Endothelial cell of umbilical vein (primary cell): Measurements from ENCODE around the gene MTX1. TPM values are rescaled to one million over a fixed set of nuclear protein-coding genes. Genes with fewer than 3 reads are reported as not detected.
A peak's percentile ranks its signal among the peaks of the same experiment; 100 is the strongest.

ENCODE experiments used
- BruUV-seq: library from RNA; stranded (reverse); fragments of 400-500 nt; replicated peaks from 2 replicates; lab custom pipeline; 2021; lab: Mats Ljungman, UMichigan
- CTCF ChIA-PET: fragments of 300-600, 350-600 bp; sonication (Branson Sonifier 250); formaldehyde crosslinking; loops from one replicate; lab custom pipeline; 2021; ENCODE audit warnings: antibody characterized with exemption, inconsistent platforms; lab: Charles Lee
- POLR2A ChIA-PET: fragments of 300-600, 350-600 bp; sonication (Branson Sonifier 250); formaldehyde crosslinking; loops from one replicate; lab custom pipeline; 2021; ENCODE audit warnings: antibody characterized with exemption, inconsistent platforms; lab: Charles Lee
- DNase-seq: peaks from one replicate; pipeline ENCODE4 v3.0.0-alpha.2; 2011; ENCODE audit warnings: low read depth, low spot score
- FAIRE-seq: peaks from 2 replicates; lab custom pipeline; 2011; peaks lifted over from hg19 to GRCh38; lab: Jason Lieb, UNC
- H2AFZ ChIP-seq: 2 replicates; pipeline ENCODE4 v1.6.0; 2012; ENCODE audit warnings: low read depth, low read length, control low read depth, inconsistent platforms
- H3K27ac ChIP-seq: 2 replicates; pipeline ENCODE4 v1.5.1; 2011; ENCODE audit warnings: low read depth, mild to moderate bottlenecking, control low read depth, low read length, moderate library complexity; ENCODE audit not compliant: insufficient read depth
- H3K27me3 ChIP-seq, 2 experiments: 2 replicates each; pipeline versions ENCODE4 v1.6.0 to v1.6.1; 2011; ENCODE audit warnings: low read length in 2 of 2, mixed read lengths in 1 of 2; ENCODE audit not compliant: control insufficient read depth in 2 of 2, insufficient read depth in 2 of 2
- H3K36me3 ChIP-seq, 2 experiments: 2 replicates in 1 of 2; 3 replicates in 1 of 2; pipeline ENCODE4 v1.5.1; 2011; ENCODE audit warnings: low read length in 2 of 2, mild to moderate bottlenecking in 1 of 2, moderate library complexity in 1 of 2; ENCODE audit not compliant: control insufficient read depth in 2 of 2, insufficient read depth in 2 of 2; ENCODE audit errors: extremely low read depth in 1 of 2
- H3K4me1 ChIP-seq: 3 replicates; pipeline ENCODE4 v1.5.1; 2011; ENCODE audit warnings: mild to moderate bottlenecking, low read length; ENCODE audit not compliant: control insufficient read depth, insufficient read depth; ENCODE audit errors: extremely low read depth
- H3K4me2 ChIP-seq: 2 replicates; pipeline ENCODE4 v1.6.1; 2011; ENCODE audit warnings: low read length, control low read depth, mixed read lengths; ENCODE audit not compliant: insufficient read depth
- H3K4me3 ChIP-seq, 3 experiments: fragments of 200-600 bp in 1 of 3; sonication (generic), shearing (Covaris generic) in 1 of 3; replicated peaks in 1 of 3; 2 replicates each; pipeline ENCODE4 v1.5.1; 2011 to 2016; ENCODE audit warnings: control low read depth in 3 of 3, low read length in 3 of 3, mild to moderate bottlenecking in 2 of 3, inconsistent platforms in 1 of 3, low read depth in 1 of 3, moderate library complexity in 1 of 3; ENCODE audit not compliant: insufficient read depth in 1 of 3
- H3K79me2 ChIP-seq: 2 replicates; pipeline ENCODE4 v1.6.0; 2012; ENCODE audit warnings: low read length, inconsistent platforms; ENCODE audit not compliant: control insufficient read depth, insufficient read depth
- H3K9ac ChIP-seq: replicated peaks from 2 replicates; pipeline ENCODE3; 2011; ENCODE audit warnings: low read length, control low read depth; ENCODE audit not compliant: insufficient read depth; ENCODE audit errors: extremely low read depth
- H3K9me1 ChIP-seq: replicated peaks from 3 replicates; pipeline ENCODE4 v1.6.0; 2011; ENCODE audit warnings: mild to moderate bottlenecking, low read length; ENCODE audit not compliant: control insufficient read depth, insufficient read depth; ENCODE audit errors: extremely low read depth
- H3K9me3 ChIP-seq: replicated peaks from 2 replicates; pipeline ENCODE4 v1.5.1; 2012; ENCODE audit warnings: low read length, inconsistent platforms; ENCODE audit not compliant: control insufficient read depth, insufficient read depth
- H4K20me1 ChIP-seq: replicated peaks from 2 replicates; pipeline ENCODE3; 2011; ENCODE audit warnings: mild to moderate bottlenecking, low read length; ENCODE audit not compliant: control insufficient read depth, insufficient read depth; ENCODE audit errors: extremely low read depth
- CTCF ChIP-seq, 2 donors: IDR thresholded peaks; 1 replicate in 1 of 2; 2 replicates in 1 of 2; pipeline ENCODE4 v1.5.1; 2011; ENCODE audit warnings: low read length in 2 of 2, mild to moderate bottlenecking in 2 of 2, moderate library complexity in 2 of 2, control low read depth in 1 of 2, inconsistent platforms in 1 of 2, low read depth in 1 of 2; ENCODE audit not compliant: insufficient read depth in 1 of 2; ENCODE audit errors: extremely low read depth in 1 of 2
- EZH2 ChIP-seq: IDR thresholded peaks from 2 replicates; pipeline ENCODE4 v1.6.1; 2012; ENCODE audit warnings: borderline replicate concordance, low read depth, mild to moderate bottlenecking, moderate library complexity, low read length, inconsistent platforms; ENCODE audit not compliant: severe bottlenecking
- FOS ChIP-seq: IDR thresholded peaks from 2 replicates; pipeline ENCODE4 v1.6.1; 2011; ENCODE audit warnings: mild to moderate bottlenecking, low read length, moderate library complexity, borderline replicate concordance; ENCODE audit not compliant: insufficient read depth
- GATA2 ChIP-seq: IDR thresholded peaks from 2 replicates; pipeline ENCODE4 v1.7.0; 2011; ENCODE audit warnings: low read depth, mild to moderate bottlenecking, moderate library complexity, mixed read lengths, low read length; ENCODE audit not compliant: insufficient read length, insufficient read depth
- JUN ChIP-seq: IDR thresholded peaks from 2 replicates; pipeline ENCODE4 v1.6.1; 2011; ENCODE audit warnings: borderline replicate concordance, low read depth; ENCODE audit not compliant: insufficient read length, insufficient read depth
- MAX ChIP-seq: IDR thresholded peaks from 2 replicates; pipeline ENCODE4 v1.6.1; 2011; ENCODE audit not compliant: insufficient read depth, insufficient read length
- MYC ChIP-seq: IDR thresholded peaks from one replicate; pipeline ENCODE4 v1.6.1; 2011; ENCODE audit warnings: mild to moderate bottlenecking, low read depth, low read length
- POLR2A ChIP-seq: IDR thresholded peaks from 2 replicates; pipeline ENCODE4 v1.6.1; 2012; ENCODE audit warnings: low read depth, mild to moderate bottlenecking, control low read depth, low read length
- dilution Hi-C: fragments of 300-500 bp; cut with MboI; formaldehyde crosslinking; loops from one replicate; pipeline ENCODE4 v1.15.0; 2019; ENCODE audit warnings: low sequenced_read_pairs; ENCODE audit not compliant: extremely low pct_ligation_motif_present
- intact Hi-C: fragments of 100-400 bp; cut with micrococcal nuclease; formaldehyde crosslinking; loops from one replicate; pipeline ENCODE4 v1.10.0; 2022
- polyA plus RNA-seq, 4 experiments: library from polyadenylated mRNA; depleted of rRNA in 3 of 4; stranded (reverse) in 3 of 4; unstranded in 1 of 4; fragments of >200 nt; gene quantifications; 2 replicates each; pipeline versions ENCODE4 v1.2.1 to v1.2.3, GENCODE V29; 2011 to 2012; ENCODE audit warnings: missing spikeins in 1 of 4
- total RNA-seq: library from RNA; stranded (reverse); gene quantifications from 2 replicates; pipeline ENCODE4 v1.2.3, GENCODE V29; 2021

Gene MTX1
- total and polyA plus RNA-seq, 2 donors (not counting 3 experiments of a cell fraction or from before 2014, with no cell fraction given), result 53.0 to 109 TPM

- Histone ChIP-seq H3K4me1 (peaks cover 26% of the 10 kb centered on the region), H2AFZ (peak overlapping the region; percentile 76), H3K4me3 (peak overlapping the region in 1 of 3 experiments; percentile 12), H3K9me3 (no peaks in the 10 kb centered on the region), H3K36me3 (peaks cover 3 to 14% of the 10 kb centered on the region in 2 experiments), H4K20me1 (no peaks in the 10 kb centered on the region), H3K79me2 (peaks cover 9% of the 10 kb centered on the region), H3K9me1 (no peaks in the 10 kb centered on the region), H3K4me2 (peak overlapping the region; percentile 17), H3K27me3 (no peaks in the 10 kb centered on the region), H3K27ac (no peak overlapping the region), H3K9ac (no peak overlapping the region)
- intact Hi-C loops, result loop anchor here (1.0 to 10.0 kb wide), 5 partner anchors 57 to 397 kb away; partner anchors contain the start of genes ASH1L and FDPS
- POLR2A ChIA-PET, result interaction anchor here (1.0 kb wide), 1 partner anchor 71 kb away, joined by 8 read pairs; no protein-coding TSS in a partner anchor
- DNase-seq (peak; percentile 89), FAIRE-seq (peak; percentile 99)
- CTCF ChIA-PET, result interaction anchor here (0.7 to 5.8 kb wide), 42 partner anchors 9 to 478 kb away, joined by 3 to 115 read pairs (median 6); partner anchors contain the start of genes ASH1L, CLK2, FDPS and HCN3
- TF ChIP-seq CTCF (IDR thresholded peaks at IDR 0.05; ENCODE audit: extremely low read depth in 1 of 2, insufficient read depth in 1 of 2, low read depth in 1 of 2, low read length in 2 of 2), result peak; percentile 100
- TF ChIP-seq POLR2A, result no peak
- TF ChIP-seq MYC, result no peak
- dilution Hi-C loops, result no loop called here
- BruUV-seq, result no TSS peak
Measured at GRCh38 chr1:155250633-155251449, 42.3 kb downstream of the MTX1 start.

- DNase-seq (no peak), FAIRE-seq (no peak)
- no peaks in the 10 kb centered on the region for H3K9me3 ChIP-seq
- H3K79me2 ChIP-seq, result peaks cover 9% of the 10 kb centered on the region
- H3K36me3 ChIP-seq, result peaks cover 6 to 16% of the 10 kb centered on the region in 2 experiments
- TF ChIP-seq EZH2 (no peak), GATA2 (no peak), POLR2A (no peak), MYC (no peak), MAX (no peak), JUN (no peak), FOS (no peak), CTCF (IDR thresholded peaks at IDR 0.05; ENCODE audit: extremely low read depth in 1 of 2, insufficient read depth in 1 of 2, low read depth in 1 of 2, low read length in 2 of 2) (no peak)
- CTCF ChIA-PET, result interaction anchor here (0.8 to 5.8 kb wide), 35 partner anchors 8 to 401 kb away, joined by 3 to 115 read pairs (median 6); partner anchors contain the start of genes ASH1L, CLK2, FDPS and HCN3
- H3K27me3 ChIP-seq, result no peaks in the 10 kb centered on the region
- no TSS peak for BruUV-seq
- intact Hi-C loops, result loop anchor here (10.0 kb wide), 1 partner anchor 313 kb away; the partner anchor contains the start of gene ASH1L
- H3K4me3 ChIP-seq, result no peak overlapping the region
- H3K9me1 ChIP-seq, result no peaks in the 10 kb centered on the region
- H3K4me2 ChIP-seq, result no peak overlapping the region
- POLR2A ChIA-PET, result no interaction called here
- peaks cover 29% of the 10 kb centered on the region for H3K4me1 ChIP-seq
- no peaks in the 10 kb centered on the region for H4K20me1 ChIP-seq
- dilution Hi-C loops, result no loop called here
- H3K27ac ChIP-seq, result no peak overlapping the region
- H2AFZ ChIP-seq, result no peak overlapping the region
- no peak overlapping the region for H3K9ac ChIP-seq
Measured at GRCh38 chr1:155251566-155251965, 43.1 kb downstream of the MTX1 start.
